Trophoblast cell (in vitro differentiated cells and primary cell): ENCODE results near the gene TBC1D19.

Experiments used
- DNase-seq, 2 donors: peaks; one replicate each; pipeline ENCODE4 v3.0.0-alpha.2; 2016
- H2AFZ ChIP-seq: 2 replicates; pipeline ENCODE4 v1.6.1; 2013; ENCODE audit warnings: low read length, moderate library complexity, mild to moderate bottlenecking; ENCODE audit not compliant: insufficient read depth, poor library complexity
- H2AK5ac ChIP-seq: 2 replicates; pipeline ENCODE4 v1.6.1; 2013; ENCODE audit warnings: mild to moderate bottlenecking, low read length
- H2BK120ac ChIP-seq: 2 replicates; pipeline ENCODE4 v1.6.1; 2013; ENCODE audit warnings: low read length, mild to moderate bottlenecking, moderate library complexity; ENCODE audit not compliant: insufficient read depth, poor library complexity
- H2BK12ac ChIP-seq: 2 replicates; pipeline ENCODE4 v1.6.1; 2013; ENCODE audit warnings: mild to moderate bottlenecking, low read length, moderate library complexity
- H2BK5ac ChIP-seq: 2 replicates; pipeline ENCODE4 v1.6.1; 2013; ENCODE audit warnings: low read length, low read depth, moderate library complexity, mild to moderate bottlenecking; ENCODE audit not compliant: poor library complexity
- H3K14ac ChIP-seq: 2 replicates; pipeline ENCODE4 v1.6.1; 2013; ENCODE audit warnings: mild to moderate bottlenecking, low read length
- H3K18ac ChIP-seq: 2 replicates; pipeline ENCODE4 v1.6.1; 2013; ENCODE audit warnings: mild to moderate bottlenecking, low read length
- H3K23ac ChIP-seq: 2 replicates; pipeline ENCODE4 v1.6.1; 2013; ENCODE audit warnings: low read length
- H3K27ac ChIP-seq: 2 replicates; pipeline ENCODE4 v1.5.1; 2013; ENCODE audit warnings: low read depth, mild to moderate bottlenecking, inconsistent platforms, low read length, moderate library complexity
- H3K27me3 ChIP-seq: 2 replicates; pipeline ENCODE4 v1.6.1; 2013; ENCODE audit warnings: inconsistent platforms, mild to moderate bottlenecking, low read length, moderate library complexity; ENCODE audit not compliant: insufficient read depth
- H3K36me3 ChIP-seq, 2 experiments: 1 replicate in 1 of 2; 2 replicates in 1 of 2; pipeline ENCODE4 v1.6.1; 2013; ENCODE audit warnings: low read length in 2 of 2, mild to moderate bottlenecking in 2 of 2, moderate library complexity in 1 of 2; ENCODE audit not compliant: insufficient read depth in 2 of 2, control insufficient read depth in 1 of 2
- H3K4ac ChIP-seq: 2 replicates; pipeline ENCODE4 v1.6.1; 2013; ENCODE audit warnings: low read depth, mild to moderate bottlenecking, low read length, moderate library complexity
- H3K4me1 ChIP-seq, 2 experiments: 1 replicate in 1 of 2; 2 replicates in 1 of 2; pipeline ENCODE4 v1.6.1; 2013; ENCODE audit warnings: low read length in 2 of 2, mild to moderate bottlenecking in 2 of 2, moderate library complexity in 1 of 2; ENCODE audit not compliant: insufficient read depth in 2 of 2, control insufficient read depth in 1 of 2
- H3K4me2 ChIP-seq: 2 replicates; pipeline ENCODE4 v1.6.1; 2013; ENCODE audit warnings: inconsistent platforms, mild to moderate bottlenecking, low read length, moderate library complexity
- H3K4me3 ChIP-seq: 2 replicates; pipeline ENCODE4 v1.5.1; 2013; ENCODE audit warnings: mild to moderate bottlenecking, low read depth, low read length, inconsistent platforms
- H3K79me1 ChIP-seq: one replicate; pipeline ENCODE4 v1.6.1; 2013; ENCODE audit warnings: low read length
- H3K79me2 ChIP-seq: 2 replicates; pipeline ENCODE4 v1.6.1; 2013; ENCODE audit warnings: low read length, mild to moderate bottlenecking; ENCODE audit not compliant: control insufficient read depth, insufficient read depth, poor library complexity
- H3K9ac ChIP-seq: 2 replicates; pipeline ENCODE4 v1.6.1; 2013; ENCODE audit warnings: mild to moderate bottlenecking, low read length
- H3K9me3 ChIP-seq: 2 replicates; pipeline ENCODE4 v1.6.1; 2013; ENCODE audit warnings: low read depth, mild to moderate bottlenecking, control low read depth, inconsistent platforms, low read length; ENCODE audit not compliant: insufficient read depth
- H4K12ac ChIP-seq: 2 replicates; pipeline ENCODE4 v1.6.1; 2013; ENCODE audit warnings: low read depth, mild to moderate bottlenecking, low read length, moderate library complexity
- H4K8ac ChIP-seq: 2 replicates; pipeline ENCODE4 v1.6.1; 2013; ENCODE audit warnings: low read depth, mild to moderate bottlenecking, low read length, moderate library complexity
- H4K91ac ChIP-seq: one replicate; pipeline ENCODE4 v1.6.1; 2013; ENCODE audit warnings: low read depth, mild to moderate bottlenecking, low read length, moderate library complexity
- WGBS: extraction: QIAGEN DNeasy Blood & Tissue Kit; methylation state at CpG from one replicate; pipeline ENCODE4 v1.1.7; 2013; ENCODE audit warnings: missing lambda C conversion rate; ENCODE audit not compliant: insufficient read length, insufficient coverage; ENCODE audit errors: extremely low coverage; 5-methylcytosine and 5-hydroxymethylcytosine counted together

TBC1D19 gene

DNA sequence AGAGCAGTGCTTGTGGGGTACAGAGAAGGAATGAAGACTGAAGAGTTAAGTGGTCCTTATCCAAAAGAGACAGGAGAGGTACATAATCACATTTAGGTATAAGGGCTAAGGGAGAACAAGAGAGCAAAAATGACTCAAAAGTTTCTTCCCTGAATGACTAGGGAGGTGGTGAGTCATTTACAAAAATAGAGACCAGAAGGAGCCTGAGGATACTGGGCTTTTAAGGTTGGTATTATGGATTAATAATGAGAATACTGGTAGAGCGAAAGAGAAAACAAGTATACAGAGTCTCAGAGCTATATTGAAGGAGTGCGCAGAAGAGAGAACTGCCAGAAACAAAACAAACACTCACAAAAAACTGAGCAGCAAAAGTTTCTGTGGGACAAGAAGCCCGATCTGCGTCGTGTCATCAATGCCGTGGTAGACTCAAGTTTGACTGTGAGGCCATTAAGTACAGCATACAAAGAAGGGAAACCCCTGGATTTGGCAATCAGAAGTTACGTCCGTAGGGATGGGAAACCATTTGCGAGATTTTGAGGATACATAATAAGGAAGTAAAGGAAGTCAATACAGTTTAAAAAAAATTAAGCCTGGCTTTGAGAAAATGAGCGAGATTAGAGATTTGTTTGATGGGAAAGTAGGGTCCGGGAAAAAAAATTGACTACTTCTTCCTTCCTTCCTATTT is 147.6 kb downstream of the TBC1D19 start:
- Histone ChIP-seq H3K27me3 (no peaks in the 10 kb centered on the region), H2AFZ (no peak overlapping the region), H3K27ac (no peak overlapping the region), H3K4me2 (no peak overlapping the region), H3K18ac (no peak overlapping the region), H3K9ac (no peak overlapping the region), H2BK12ac (no peak overlapping the region), H3K4me1 (no peaks in the 10 kb centered on the region), H3K79me2 (no peaks in the 10 kb centered on the region), H3K36me3 (no peaks in the 10 kb centered on the region), H3K79me1 (no peaks in the 10 kb centered on the region), H4K12ac (no peak overlapping the region), H2BK5ac (no peak overlapping the region), H3K9me3 (no peaks in the 10 kb centered on the region), H3K4me3 (no peak overlapping the region), H3K14ac (no peak overlapping the region), H2BK120ac (no peak overlapping the region), H2AK5ac (no peak overlapping the region), H4K8ac (no peak overlapping the region), H3K4ac (no peak overlapping the region), H3K23ac (no peak overlapping the region), H4K91ac (no peak overlapping the region)
- DNase-seq = peak in 1 of 2 donors; percentile 3
- 100% methylated on average over 2 of the region's 11 CpGs for WGBS

DNA sequence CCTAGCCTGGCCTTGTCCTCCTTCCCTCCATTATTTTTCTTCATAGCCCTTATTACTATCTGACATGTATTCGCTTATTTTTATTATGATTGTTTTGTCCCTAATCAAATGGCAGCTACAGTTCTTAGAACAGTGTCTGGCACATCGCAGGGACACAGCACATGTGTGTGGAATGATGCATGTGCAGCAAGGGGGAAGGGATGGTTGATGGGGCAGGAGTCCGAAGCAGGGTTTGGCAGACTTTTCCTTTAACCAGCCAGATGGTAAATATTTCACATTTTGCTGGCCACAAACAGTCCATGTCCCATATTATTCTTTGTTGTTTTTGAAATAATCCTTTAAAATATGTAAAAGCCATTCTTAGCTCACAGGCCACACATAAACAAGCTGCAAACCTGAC is 148.5 kb downstream of the TBC1D19 start:
- no peak overlapping the region for H3K18ac ChIP-seq

DNA sequence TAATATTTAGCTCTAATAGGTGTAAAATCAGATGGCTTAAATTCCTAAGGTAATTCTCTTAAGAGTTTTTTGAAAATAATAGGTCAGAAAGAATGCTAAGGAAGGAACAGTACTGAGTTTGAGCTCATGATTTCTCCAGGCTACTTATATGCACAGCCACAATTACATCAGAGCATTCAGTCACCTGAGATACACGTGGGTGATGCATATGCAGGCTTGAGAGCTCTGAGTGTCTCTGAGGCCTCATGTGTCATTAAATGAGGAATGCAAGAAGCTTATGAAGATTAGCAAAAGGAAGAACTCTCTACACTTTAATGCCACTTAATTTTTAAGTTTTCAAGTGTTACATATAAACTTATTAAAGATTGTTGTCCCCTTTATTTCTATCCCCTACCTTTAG is 152.7 kb downstream of the TBC1D19 start:
- WGBS = no CpG with 5 or more reads among the region's 1 CpG

More for the DNA sequence above, 148.5 kb downstream of the TBC1D19 start:
- no peak for DNase-seq
- no peaks in the 10 kb centered on the region for H3K79me1 ChIP-seq
- H4K12ac ChIP-seq = no peak overlapping the region
- H3K9ac ChIP-seq = no peak overlapping the region
- H2BK12ac ChIP-seq = no peak overlapping the region
- H3K9me3 ChIP-seq = no peaks in the 10 kb centered on the region
- H2AFZ ChIP-seq = no peak overlapping the region
- H2BK120ac ChIP-seq = no peak overlapping the region
- H3K79me2 ChIP-seq = no peaks in the 10 kb centered on the region
- H2BK5ac ChIP-seq = no peak overlapping the region
- H3K4me2 ChIP-seq = no peak overlapping the region
- no peaks in the 10 kb centered on the region for H3K27me3 ChIP-seq
- H3K4me3 ChIP-seq = no peak overlapping the region
- H2AK5ac ChIP-seq = no peak overlapping the region
- H3K27ac ChIP-seq = no peak overlapping the region
- WGBS = no CpG with 5 or more reads among the region's 3 CpGs
- no peak overlapping the region for H4K8ac ChIP-seq
- no peak overlapping the region for H4K91ac ChIP-seq
- no peak overlapping the region for H3K4ac ChIP-seq
- H3K4me1 ChIP-seq = no peaks in the 10 kb centered on the region
- no peaks in the 10 kb centered on the region for H3K36me3 ChIP-seq
- H3K23ac ChIP-seq = no peak overlapping the region
- no peak overlapping the region for H3K14ac ChIP-seq

DNA sequence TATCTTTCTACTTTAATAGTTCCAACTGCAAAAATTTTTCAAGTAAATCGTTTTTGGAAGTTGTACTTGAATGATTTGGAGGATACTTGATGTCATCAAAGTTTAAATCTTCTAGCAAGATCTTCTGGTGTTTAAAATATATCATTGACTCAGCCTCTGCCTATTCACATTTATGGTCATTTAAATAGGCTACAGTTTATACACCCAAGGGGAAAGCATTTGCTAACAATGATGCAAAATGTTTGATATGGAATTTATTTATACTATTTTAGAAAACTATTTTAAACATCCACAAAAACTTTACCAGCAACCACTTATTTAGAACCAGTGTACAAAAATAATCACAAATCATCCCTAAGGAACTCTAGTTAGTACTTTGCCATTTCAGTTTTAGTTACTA is 153.5 kb downstream of the TBC1D19 start:
- H2AK5ac ChIP-seq = no peak overlapping the region
- H2BK120ac ChIP-seq = no peak overlapping the region
- no peak overlapping the region for H3K9ac ChIP-seq
- no peak overlapping the region for H4K91ac ChIP-seq
- no peak overlapping the region for H2AFZ ChIP-seq
- no peak overlapping the region for H3K27ac ChIP-seq
- H3K27me3 ChIP-seq = no peaks in the 10 kb centered on the region
- H3K4me3 ChIP-seq = no peak overlapping the region
- no peak overlapping the region for H3K4me2 ChIP-seq
- no CpG with 5 or more reads among the region's 1 CpG for WGBS
- no peaks in the 10 kb centered on the region for H3K79me1 ChIP-seq
- H4K8ac ChIP-seq = no peak overlapping the region
- no peak overlapping the region for H4K12ac ChIP-seq
- no peaks in the 10 kb centered on the region for H3K4me1 ChIP-seq
- no peak overlapping the region for H3K4ac ChIP-seq
- no peak for DNase-seq
- no peaks in the 10 kb centered on the region for H3K36me3 ChIP-seq
- H3K14ac ChIP-seq = no peak overlapping the region
- H2BK5ac ChIP-seq = no peak overlapping the region
- no peak overlapping the region for H3K23ac ChIP-seq
- no peak overlapping the region for H3K18ac ChIP-seq
- no peaks in the 10 kb centered on the region for H3K9me3 ChIP-seq
- H3K79me2 ChIP-seq = no peaks in the 10 kb centered on the region
- no peak overlapping the region for H2BK12ac ChIP-seq

More for the DNA sequence above, 152.7 kb downstream of the TBC1D19 start:
- H2AK5ac ChIP-seq = no peak overlapping the region
- no peak overlapping the region for H3K9ac ChIP-seq
- H2BK12ac ChIP-seq = no peak overlapping the region
- H3K23ac ChIP-seq = no peak overlapping the region
- H3K14ac ChIP-seq = no peak overlapping the region
- H3K79me2 ChIP-seq = no peaks in the 10 kb centered on the region
- no peaks in the 10 kb centered on the region for H3K9me3 ChIP-seq
- H3K4me1 ChIP-seq = no peaks in the 10 kb centered on the region
- H3K27me3 ChIP-seq = no peaks in the 10 kb centered on the region
- no peak overlapping the region for H3K18ac ChIP-seq
- no peak overlapping the region for H3K4me2 ChIP-seq
- H4K8ac ChIP-seq = no peak overlapping the region
- no peaks in the 10 kb centered on the region for H3K79me1 ChIP-seq
- no peak overlapping the region for H3K4ac ChIP-seq
- no peaks in the 10 kb centered on the region for H3K36me3 ChIP-seq
- H4K91ac ChIP-seq = no peak overlapping the region
- no peak overlapping the region for H2BK5ac ChIP-seq
- no peak overlapping the region for H4K12ac ChIP-seq
- peak; percentile 34 to 43 for DNase-seq
- no peak overlapping the region for H3K4me3 ChIP-seq
- H2BK120ac ChIP-seq = no peak overlapping the region
- no peak overlapping the region for H3K27ac ChIP-seq
- H2AFZ ChIP-seq = no peak overlapping the region
